Left lobe of liver (tissue), 2 donors: Measurements from ENCODE around the gene TEN1. TPM values are rescaled to one million over a fixed set of nuclear protein-coding genes. Genes with fewer than 3 reads are reported as not detected.

Source experiments
- ATAC-seq: fragments of 200-7000 bp; cut with Tn5 transposase; one replicate; pipeline ENCODE4 v1.9.1; 2020; ENCODE audit warnings: mild to moderate bottlenecking, moderate library complexity
- DNase-seq: peaks from one replicate; pipeline ENCODE4 v3.0.0-alpha.2; 2020; ENCODE audit warnings: low spot score
- total RNA-seq: library from RNA; stranded (reverse); gene quantifications from one replicate; pipeline ENCODE4 v1.2.1, GENCODE V29; 2021
- donor health status: DM: no; HTN: no; CAD: no; lungs with moderate emphysema.
- donor health status: DM: no; HTN: yes; CAD: no.

TEN1 gene
- total RNA-seq, 1 donor from 2014 or later, result 14.1 TPM

DNA sequence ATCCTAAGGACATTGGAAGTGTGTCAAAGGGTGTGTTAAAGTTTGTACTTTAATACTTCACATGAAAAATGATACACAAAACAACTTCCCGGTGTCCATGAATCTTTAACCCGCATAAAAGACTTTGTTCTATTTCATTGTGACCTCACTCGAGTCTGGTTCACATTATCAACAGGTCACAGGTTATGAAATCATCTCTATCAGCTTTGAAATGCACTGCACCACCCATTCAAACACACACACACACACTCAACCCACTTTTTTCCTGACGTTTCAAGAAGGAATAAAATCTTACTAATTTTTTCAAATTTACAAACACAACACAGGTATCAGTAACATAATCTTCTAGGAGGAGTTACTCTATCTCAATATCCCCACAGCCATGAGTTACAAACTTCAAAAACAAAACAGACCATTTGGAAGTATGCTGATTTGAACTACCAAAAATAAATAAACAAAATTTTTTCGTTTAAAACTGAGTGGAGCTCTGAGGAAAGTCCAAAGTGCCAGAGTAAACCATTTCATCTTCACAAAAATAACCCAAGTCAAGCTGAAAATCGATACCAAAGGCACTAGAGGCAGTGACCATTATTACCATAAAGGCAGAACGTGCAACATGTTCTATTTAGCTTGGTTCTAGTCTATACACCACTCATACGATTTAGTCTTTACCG is 2.7 kb upstream of the TEN1 start:
- ATAC-seq, result peak; percentile 25
- no peak for DNase-seq

DNA sequence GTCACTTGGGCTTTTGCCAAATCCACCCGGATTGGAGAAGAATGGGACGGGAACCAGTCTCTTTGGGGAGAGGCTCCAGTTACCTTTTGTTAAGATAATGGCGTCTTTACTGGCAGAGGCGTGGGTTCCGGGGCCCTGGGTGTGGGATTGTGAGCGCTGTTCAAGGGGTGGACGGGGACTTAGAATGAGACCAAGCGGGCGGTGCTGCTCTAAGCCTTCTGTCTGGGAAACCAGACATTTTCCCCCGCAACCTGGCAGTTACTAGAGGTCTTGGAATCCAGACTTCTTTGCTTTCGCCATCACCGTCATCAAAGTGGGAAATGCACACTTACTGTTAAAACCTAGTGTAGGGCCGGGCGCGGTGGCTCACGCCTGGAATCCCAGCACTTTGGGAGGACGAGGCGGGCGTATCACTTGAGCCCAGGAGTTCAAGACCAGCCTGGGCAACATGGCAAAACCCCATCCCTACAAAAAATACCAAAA is 706 bp downstream of the TEN1 start:
- DNase-seq, result no peak
- peak; percentile 6 for ATAC-seq

DNA sequence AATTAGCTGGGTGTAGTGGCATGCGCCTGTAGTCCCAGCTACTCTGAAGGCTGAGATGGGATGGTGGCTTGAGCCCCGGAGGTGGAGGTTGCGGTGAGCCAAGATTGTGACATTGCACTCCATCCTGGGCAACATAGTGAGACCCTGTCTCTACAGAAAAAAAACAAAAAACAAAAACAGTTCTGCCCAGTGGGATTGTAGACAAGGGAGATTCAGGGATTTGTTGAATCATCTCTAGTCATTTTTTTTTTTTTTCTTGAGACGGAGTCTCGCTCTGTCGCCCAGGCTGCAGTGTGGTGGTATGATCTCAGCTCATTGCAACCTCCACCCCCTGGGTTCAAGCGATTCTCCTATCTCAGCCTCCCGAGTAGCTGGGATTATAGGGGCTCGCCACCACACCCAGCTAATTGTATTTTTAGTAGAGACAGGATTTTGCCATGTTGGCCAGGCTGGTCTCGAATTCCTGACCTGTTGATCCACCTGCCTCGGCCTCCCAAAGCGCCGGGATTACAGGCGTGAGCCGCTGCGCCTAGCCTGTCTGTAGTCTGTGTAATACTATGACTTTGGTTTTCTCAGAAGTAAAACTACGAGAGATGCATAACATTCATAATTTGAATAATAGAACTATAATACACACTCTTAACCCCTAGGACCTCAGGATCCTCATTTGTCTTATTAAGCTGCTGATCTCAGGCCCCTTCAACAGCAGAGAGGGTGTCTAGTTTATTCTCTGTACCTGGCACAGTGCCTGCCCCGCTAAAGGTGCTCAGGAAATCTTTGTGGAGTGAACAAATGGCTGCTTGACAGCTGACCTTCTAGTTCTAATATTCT is 1.4 kb downstream of the TEN1 start:
- ATAC-seq, result no peak
- DNase-seq, result no peak

DNA sequence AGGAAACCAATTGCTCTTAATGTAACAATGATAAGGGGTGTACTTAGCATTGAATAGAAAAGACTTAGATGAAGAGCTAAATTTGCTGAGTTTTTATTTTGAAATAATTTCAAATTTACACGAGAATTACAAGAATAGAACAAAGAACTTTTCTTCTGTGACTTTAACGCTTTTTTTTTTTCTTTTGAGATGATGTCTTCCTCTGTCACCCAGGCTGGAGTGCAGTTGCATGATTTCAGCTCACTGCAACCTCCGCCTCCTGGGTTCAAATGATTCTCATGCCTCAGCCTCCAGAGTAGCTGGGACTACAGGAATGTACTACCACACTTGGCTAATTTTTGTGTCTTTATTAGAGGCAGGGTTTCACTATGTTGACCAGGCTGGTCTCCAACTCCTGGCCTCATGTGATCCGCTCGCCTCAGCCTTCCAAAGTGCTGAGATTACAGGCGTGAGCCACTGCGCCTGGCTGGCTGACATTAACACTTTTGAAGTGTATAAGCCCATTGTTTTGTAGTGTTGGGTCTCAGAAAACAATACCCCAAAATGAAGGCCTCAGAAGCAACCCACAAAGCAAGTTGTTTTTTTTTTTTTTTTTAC is 2.1 kb downstream of the TEN1 start:
- no peak for ATAC-seq
- DNase-seq, result no peak

DNA sequence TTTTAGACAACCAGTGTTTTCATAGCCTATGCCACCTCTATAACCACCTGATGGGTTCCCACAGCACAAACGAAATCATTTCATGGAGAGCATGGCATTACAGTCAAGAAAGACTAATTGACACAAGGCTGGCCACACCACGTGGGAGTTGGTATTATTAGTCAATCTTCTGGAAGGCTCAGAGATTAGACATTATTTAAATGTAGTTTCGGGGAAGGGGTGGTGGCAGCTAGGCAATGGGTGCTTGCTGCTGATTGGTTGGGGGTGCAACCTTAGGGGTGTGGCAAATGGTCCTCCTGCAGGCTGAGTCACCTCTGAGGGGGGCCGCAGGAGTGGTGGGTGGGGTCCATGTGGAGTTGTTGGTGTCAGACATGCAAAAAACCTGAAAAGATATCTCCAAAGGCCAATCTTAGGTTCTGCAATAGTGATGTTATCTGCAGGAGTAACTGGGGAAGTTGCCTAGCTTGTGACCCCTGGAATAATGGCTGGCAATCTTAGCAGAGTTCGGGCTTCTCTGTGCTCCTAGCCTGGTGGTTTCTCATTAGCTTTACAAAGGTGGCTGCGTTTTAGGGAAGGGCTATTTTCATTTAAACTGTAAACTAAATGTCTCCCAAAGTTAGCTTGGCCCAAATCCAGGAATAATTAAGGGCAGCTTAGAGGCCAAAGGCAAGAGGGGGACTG is 4.6 kb downstream of the TEN1 start:
- DNase-seq, result no peak

DNA sequence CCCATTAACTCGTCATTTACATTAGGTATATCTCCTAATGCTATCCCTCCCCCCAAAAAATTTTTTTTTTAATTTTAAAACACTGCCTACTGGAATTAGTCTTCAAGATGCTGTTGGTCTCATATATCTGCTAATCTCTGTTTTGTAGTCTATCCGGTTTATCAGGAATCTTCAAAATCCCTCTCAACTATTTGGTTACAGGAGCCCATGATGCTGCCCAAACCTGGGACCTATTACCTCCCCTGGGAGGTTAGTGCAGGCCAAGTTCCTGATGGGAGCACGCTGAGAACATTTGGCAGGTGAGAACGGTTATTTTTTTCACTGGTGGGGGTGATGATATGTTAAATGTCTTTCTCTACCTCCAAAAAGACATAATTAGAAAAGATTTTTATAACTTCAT is 6.9 kb downstream of the TEN1 start:
- DNase-seq, result no peak
- no peak for ATAC-seq

More for the DNA sequence above, 4.6 kb downstream of the TEN1 start:
- ATAC-seq, result no peak

DNA sequence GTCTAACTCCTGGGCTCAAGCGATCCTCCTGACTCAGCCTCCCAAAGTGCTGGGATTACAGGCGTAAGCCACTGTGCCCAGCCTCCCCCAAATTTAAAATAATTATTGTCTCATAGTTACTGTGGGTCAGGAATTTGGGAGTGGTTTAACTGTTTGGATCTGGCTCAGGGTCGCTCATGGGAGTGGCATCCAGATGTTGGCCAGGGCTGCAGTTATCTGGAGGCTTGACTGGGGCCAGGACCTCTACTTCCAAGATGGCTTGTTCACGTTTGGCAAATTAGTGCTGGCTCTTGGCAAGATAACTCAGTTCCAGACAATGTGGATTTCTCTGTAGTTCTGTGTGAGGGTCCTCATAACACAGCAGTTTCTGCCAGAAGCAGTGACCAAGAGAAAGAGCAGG is 8.0 kb downstream of the TEN1 start:
- no peak for DNase-seq

DNA sequence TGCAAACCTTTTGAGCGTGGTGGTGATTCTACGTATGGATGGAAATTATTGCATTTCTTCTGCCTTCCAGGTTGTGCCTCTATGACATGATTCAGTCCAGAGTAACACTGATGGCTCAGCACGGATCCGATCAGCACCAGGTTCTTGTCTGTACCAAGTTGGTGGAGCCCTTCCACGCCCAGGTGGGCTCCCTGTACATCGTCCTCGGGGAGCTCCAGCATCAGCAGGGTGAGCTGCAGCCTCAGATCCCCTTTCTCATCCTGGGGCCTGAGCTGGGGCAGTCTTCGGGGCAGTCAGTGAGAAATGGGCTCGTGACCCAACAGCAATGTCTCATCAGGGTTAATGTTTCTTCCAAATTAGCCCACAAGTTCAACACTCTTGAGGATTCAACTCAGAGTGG is 12.4 kb downstream of the TEN1 start:
- DNase-seq (no peak), ATAC-seq (no peak)

More for the DNA sequence above, 8.0 kb downstream of the TEN1 start:
- no peak for ATAC-seq

DNA sequence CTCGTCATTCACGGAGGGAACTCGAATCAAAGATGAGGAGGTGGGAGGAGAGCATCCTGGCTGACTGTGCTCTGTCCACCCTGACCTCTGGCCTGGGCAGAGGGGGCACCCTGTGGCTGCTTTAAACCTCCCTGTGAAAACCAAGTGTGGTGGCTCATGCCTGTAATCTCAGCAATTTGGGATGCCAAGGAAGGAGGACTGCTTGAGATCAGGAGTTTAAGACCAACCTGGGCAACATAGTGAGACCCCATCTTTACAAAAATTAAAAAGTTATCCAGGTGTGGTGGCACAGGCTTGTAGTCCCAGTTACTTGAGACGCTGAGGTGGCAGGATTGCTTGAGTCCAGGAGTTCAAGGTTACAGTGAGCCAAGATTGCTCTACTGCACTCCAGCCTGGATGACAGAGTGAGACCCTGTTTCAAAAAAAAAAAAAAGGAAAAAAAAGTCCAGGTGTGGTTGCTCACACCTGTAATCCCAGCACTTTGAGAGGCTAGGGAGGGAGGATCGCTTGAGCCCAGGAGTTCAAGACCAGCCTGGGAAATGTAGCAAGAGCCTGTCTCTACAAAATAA is 15.8 kb downstream of the TEN1 start:
- DNase-seq (no peak), ATAC-seq (no peak)

DNA sequence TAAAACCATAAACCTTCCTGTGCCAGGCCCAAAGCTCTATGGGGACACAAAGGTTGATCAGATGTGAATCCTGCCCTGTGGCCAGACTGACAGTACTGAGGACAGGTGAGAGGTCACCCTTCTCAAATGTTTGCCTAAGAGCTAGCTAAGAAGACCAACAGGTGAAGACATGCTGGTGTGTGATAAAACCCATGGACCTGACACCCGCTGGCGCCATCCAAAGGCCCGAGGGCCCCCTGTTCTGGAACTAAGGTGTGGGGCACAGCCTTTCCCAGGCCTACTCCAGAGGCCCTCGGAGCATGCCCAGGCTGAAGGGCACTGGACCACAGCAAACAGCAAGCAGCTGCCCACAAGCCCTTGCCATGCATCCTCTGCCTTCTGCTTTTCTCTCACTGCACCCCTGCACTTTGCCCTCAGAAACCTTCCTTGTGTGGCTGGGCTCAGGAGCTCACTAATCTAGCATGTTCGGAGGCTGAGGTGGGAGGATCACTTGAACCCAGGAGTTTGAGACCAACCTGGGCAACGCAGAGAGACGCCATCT is 16.4 kb downstream of the TEN1 start:
- peak; percentile 70 for DNase-seq
- ATAC-seq, result peak; percentile 45

DNA sequence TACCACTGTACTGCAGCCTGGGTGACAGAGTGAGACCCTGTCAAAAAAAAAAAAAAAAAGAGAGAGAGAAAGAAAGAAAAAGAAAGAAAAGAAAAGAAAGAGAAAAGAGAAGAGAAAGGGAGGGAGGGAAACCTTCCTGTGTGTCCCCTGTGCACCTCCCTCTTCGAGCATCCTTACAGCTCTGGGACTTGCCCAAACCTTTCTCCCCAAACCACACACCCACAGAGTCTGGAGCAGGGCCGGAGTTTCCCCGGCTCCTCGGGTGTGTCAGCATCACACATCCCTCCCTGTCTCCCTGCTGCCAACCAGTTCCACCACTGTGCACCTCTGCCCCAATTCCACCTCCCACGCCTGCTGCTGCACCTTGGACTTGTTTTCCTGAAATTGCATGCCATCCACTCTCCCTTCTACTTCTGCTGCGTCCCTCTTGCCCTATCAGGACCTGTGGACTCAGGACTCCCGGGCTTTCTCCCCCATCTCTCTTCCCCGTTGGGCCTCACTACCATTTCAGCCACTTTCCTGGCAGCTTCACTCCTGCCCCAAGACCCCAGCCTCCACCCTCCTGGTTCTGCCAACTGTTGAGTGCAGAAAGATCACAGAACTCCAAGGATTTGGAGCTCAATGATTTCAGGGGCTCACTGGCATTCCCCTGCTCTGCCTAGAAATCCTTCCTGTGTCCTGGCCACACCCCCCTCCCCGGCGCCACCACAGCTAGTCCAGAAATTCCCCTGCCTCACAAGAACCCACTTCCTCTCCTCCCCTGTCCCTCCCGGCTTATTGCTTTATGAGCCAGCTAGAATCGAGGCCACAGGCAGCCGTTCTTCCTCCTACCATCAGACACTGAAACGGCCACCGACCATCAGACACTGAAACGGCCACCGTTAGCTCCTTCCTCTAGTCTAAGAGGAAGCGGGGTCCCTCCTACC is 17.9 kb downstream of the TEN1 start:
- ATAC-seq (peak; percentile 62), DNase-seq (peak; percentile 89)

DNA sequence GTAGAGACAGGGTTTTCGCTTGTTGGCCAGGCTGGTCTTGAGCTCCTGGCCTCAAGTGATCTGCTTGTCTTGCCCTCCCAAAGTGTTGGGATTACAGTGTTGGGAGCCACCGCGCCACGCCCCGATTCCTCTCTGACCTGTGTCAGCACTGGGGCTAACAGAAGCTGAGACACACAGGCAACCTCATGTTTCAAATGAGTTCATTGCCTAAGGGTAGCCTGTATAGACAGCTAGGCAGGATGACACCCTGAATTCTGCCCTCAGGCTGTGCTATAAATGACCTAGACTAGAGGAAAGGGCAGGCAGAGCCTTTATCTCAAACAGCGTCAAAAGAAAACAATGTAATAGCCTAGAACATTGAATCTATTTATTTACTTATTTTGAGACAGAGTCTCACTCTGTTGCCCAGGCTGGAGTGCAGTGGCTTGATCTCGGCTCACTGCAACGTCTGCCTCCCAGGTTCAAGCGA is 19.3 kb downstream of the TEN1 start:
- ATAC-seq, result peak; percentile 35
- DNase-seq, result no peak

DNA sequence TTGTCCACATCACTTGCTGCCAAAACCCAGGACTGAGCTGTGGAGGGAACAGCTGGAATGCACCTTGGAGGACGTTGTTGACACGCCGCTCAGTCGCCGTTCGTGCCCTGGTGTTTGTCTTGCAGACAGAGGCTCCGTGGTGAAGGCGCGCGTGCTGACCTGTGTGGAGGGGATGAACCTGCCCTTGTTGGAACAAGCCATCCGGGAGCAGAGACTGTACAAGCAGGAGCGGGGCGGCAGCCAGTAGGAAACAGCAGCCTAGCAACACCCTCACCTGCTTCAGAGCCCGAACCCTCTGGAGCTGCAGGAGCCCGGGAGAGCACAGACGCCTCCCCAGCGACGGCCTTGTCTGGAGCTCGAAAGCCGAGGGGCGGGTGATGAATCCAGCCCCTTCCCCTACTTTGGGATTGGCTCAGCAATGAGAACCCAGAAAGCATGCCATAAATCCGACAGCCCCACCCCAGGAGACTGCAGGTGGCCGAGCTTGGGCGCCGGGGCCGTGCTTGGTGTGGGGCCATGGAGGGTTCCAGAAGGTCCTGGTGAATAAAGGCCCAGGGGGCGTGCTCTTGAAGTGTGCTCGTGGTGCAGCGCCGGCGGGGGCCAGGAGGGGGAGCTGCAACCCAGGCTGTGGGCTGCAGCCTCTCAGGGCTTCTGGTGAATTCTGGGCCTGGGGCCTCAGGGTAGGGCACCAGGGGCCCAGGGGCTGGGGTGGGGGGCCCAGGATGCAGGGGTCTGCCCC is 21.1 kb downstream of the TEN1 start:
- DNase-seq (peak; percentile 75), ATAC-seq (peak; percentile 42)

DNA sequence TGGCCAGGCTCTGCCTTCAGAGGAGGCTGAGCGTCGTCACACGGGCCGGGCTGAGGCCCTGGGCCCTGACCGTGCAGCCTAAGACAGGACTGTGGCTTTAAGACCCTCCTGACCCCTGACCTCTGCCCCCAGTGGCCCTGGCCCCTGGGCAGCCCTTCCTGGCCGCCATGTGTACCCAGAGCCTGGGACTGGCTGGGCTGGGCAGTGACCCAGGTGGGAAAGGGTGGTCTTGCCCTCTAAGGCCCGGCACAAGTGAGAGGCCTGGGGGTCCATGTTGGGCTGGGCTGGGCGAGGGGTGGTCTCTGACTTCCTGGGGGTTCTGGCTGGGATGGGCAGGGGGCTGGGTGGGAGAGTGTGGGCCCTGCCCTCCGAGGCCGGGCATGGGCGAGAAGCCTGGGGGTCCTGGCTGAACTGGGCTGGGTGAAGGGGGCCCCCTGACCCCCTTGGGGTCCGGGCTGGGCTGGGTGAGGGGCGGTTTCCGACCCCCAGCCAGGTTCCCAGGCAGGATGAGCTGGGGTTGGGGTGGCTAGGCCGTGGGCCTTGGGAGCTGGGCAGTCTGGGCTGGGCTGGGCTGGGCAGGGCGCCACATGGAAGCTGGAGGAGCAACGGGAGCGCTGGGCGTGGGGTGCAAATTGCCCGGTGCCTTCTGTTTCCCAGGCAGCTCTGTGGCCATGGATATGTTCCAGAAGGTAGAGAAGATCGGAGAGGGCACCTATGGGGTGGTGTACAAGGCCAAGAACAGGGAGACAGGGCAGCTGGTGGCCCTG is 21.9 kb downstream of the TEN1 start, which contains the start of gene CDK3:
Gene CDK3, plus strand, starts transcription at position 101 of the 767 bp plus-strand sequence. Its CDS starts 571 bp downstream, at position 672.
- no peak for DNase-seq
- ATAC-seq, result no peak

DNA sequence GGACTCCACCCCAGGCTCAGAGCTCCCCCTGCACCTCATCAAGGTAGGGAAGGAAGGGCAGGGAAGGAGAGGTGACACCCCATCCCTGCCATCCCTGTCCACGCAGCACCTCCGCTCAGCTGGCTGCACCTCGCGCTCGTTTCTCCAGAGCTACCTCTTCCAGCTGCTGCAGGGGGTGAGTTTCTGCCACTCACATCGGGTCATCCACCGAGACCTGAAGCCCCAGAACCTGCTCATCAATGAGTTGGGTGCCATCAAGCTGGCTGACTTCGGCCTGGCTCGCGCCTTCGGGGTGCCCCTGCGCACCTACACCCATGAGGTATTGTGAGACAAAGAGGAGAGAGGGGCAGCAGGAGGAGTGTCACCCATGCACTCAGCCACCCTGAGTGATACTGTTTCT is 23.1 kb downstream of the TEN1 start:
- no peak for ATAC-seq
- no peak for DNase-seq

DNA sequence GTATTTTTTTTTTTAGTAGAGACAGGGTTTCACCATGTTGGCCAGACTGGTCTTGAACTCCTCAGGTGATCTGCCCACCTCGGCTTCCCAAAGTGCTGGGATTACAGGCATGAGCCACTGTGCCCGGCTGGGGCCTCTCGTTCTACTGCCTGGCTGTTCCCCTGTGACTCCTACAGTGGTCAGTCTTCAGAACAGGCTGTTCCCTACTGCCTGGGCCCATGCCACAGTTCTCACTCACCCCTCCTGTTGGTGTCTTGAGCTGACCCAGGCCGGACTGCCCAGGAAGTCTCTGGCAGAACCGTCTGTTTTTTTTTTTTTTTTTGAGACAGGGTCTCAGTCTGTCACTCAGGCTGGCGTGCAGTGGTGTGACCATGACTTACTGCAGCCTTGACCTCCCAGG is 24.9 kb downstream of the TEN1 start:
- peak; percentile 7 for ATAC-seq
- no peak for DNase-seq

DNA sequence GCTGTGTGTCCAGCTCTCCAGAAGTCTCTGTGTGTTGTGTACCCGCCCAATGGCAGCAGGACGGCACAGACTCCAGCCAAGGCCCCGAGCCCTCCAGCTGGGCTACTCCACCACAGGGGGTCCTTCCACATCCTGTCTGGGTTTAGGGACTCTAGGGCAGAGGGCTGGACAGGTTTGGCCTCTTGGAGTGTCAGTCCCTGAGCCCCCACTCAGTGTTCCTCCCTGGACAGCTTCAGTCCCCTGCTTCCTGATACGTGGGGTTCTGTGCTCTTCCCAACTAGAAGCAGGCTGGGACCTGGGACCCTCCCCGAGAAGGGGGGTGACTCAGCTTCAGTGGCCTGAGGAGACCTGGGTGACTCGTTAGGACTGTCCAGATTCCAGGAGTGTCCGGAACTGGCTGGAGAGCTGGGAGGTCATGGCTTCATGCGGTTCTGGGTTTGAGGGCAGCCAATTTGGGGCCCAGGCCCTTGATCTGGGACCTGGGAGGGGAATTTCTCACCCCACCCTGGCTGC is 25.8 kb downstream of the TEN1 start:
- DNase-seq, result no peak
- ATAC-seq, result no peak
